CD4-positive, alpha-beta T cell (primary cell): Measurements from ENCODE around the gene GPATCH2L. TPM values are rescaled to one million over a fixed set of nuclear protein-coding genes. Genes with fewer than 3 reads are reported as not detected.

Experiments
- ATAC-seq: fragments of 200-7000 bp; cut with Tn5 transposase; one replicate; pipeline ENCODE4 v1.10.0; 2022; ENCODE audit warnings: mild to moderate bottlenecking; ENCODE audit not compliant: poor library complexity
- CTCF ChIA-PET: fragments of 350-600 bp; sonication (Branson Sonifier 250); formaldehyde crosslinking; loops from one replicate; lab custom pipeline; 2021; ENCODE audit warnings: antibody characterized with exemption, inconsistent platforms; lab: Charles Lee
- POLR2A ChIA-PET: fragments of 350-600 bp; sonication (Branson Sonifier 250); formaldehyde crosslinking; loops from one replicate; lab custom pipeline; 2021; ENCODE audit warnings: antibody characterized with exemption, inconsistent platforms; lab: Charles Lee
- DNase-seq, 14 experiments: peaks; one replicate each; pipeline ENCODE4 v3.0.0-alpha.2; 2013 to 2020; ENCODE audit warnings: mixed read lengths in 2 of 14
- H3K27ac ChIP-seq, 2 donors: one replicate each; pipeline versions ENCODE4 v1.5.1 to v1.7.0; 2013; ENCODE audit warnings: low read length in 2 of 2, low read depth in 1 of 2, mild to moderate bottlenecking in 1 of 2
- H3K27me3 ChIP-seq, 2 experiments: 1 replicate in 1 of 2; 2 replicates in 1 of 2; pipeline versions ENCODE4 v1.6.1 to v1.7.0; 2013; ENCODE audit warnings: low read length in 2 of 2, control low read depth in 1 of 2, mild to moderate bottlenecking in 1 of 2, moderate library complexity in 1 of 2; ENCODE audit not compliant: insufficient read depth in 2 of 2, control insufficient read depth in 1 of 2
- H3K36me3 ChIP-seq: one replicate; pipeline ENCODE4 v1.6.1; 2013; ENCODE audit warnings: low read length, control low read depth; ENCODE audit not compliant: insufficient read depth
- H3K4me1 ChIP-seq: one replicate; pipeline ENCODE4 v1.6.1; 2013; ENCODE audit warnings: low read length, control low read depth; ENCODE audit not compliant: insufficient read depth
- H3K4me3 ChIP-seq: one replicate; pipeline ENCODE4 v1.5.1; 2013; ENCODE audit warnings: mild to moderate bottlenecking, low read length, moderate library complexity
- H3K9me3 ChIP-seq, 2 experiments: 1 replicate in 1 of 2; 2 replicates in 1 of 2; pipeline versions ENCODE4 v1.6.1 to v1.7.0; 2013; ENCODE audit warnings: low read length in 2 of 2, mild to moderate bottlenecking in 2 of 2, control low read depth in 1 of 2, moderate library complexity in 1 of 2; ENCODE audit not compliant: control insufficient read depth in 1 of 2, insufficient read depth in 1 of 2
- H3K27ac Mint-ChIP-seq: one replicate; pipeline ENCODE4 v1.8.0; 2020; ENCODE audit warnings: mixed read lengths
- H3K27me3 Mint-ChIP-seq: one replicate; pipeline ENCODE4 v1.8.0; 2021; ENCODE audit warnings: mixed read lengths
- H3K36me3 Mint-ChIP-seq: one replicate; pipeline ENCODE4 v1.8.0; 2021; ENCODE audit warnings: low read depth, mixed read lengths
- H3K4me1 Mint-ChIP-seq: one replicate; pipeline ENCODE4 v1.8.0; 2021; ENCODE audit warnings: low read depth, mixed read lengths
- H3K4me3 Mint-ChIP-seq: one replicate; pipeline ENCODE4 v1.8.0; 2020; ENCODE audit warnings: mild to moderate bottlenecking, mixed read lengths
- H3K9me3 Mint-ChIP-seq: one replicate; pipeline ENCODE4 v1.8.0; 2020; ENCODE audit warnings: mixed read lengths
- intact Hi-C, 2 experiments: fragments of 100-400 bp; cut with DNase I in 1 of 2; cut with micrococcal nuclease in 1 of 2; formaldehyde crosslinking; loops; one replicate each; pipeline versions ENCODE4 v1.15.1 to v1.9.0; 2023 to 2025; cut with DNase I, micrococcal nuclease
- total RNA-seq, 174 experiments: library from RNA in 2 of 174; stranded (reverse) in 2 of 174; gene quantifications; one replicate each; pipeline ENCODE4 v1.2.3 and lab custom pipeline; 2021 to 2026
- TF ChIP-seq, protein P1 (sequence below): fragments of 200-600 bp; IDR thresholded peaks from one replicate; pipeline ENCODE4 v1.8.0; 2022; ENCODE audit warnings: antibody characterized with exemption, mild to moderate bottlenecking

GPATCH2L gene
- total RNA-seq, 2 experiments from 2014 or later, result 56.0 to 61.5 TPM

DNA sequence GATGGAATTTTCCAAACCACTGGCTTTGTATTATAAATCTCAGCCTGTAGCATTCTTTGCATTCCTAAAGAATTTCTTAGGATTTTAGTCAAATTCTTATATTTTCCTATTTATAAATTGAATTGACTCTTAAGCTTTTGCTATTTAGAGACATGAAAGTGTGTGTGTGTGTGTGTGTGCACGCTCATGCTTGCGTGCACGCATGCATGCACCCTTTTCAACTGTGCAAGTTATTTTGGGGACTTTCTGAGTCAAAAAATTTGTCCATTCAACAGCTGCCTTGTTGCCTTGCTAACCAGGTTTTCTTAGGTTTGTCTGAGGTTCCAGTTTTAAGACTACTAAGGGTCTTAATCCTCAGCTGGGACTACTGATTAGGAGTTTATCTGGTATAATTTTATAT is 42.6 kb downstream of the GPATCH2L start:
- Histone ChIP-seq H3K4me3 (no peak overlapping the region), H3K27me3 (no peaks in the 10 kb centered on the region), H3K9me3 (no peaks in the 10 kb centered on the region), H3K4me1 (no peaks in the 10 kb centered on the region), H3K36me3 (peaks cover 85% of the 10 kb centered on the region), H3K27ac (no peak overlapping the region)
- Mint-ChIP-seq H3K27ac (no peak overlapping the region), H3K27me3 (no peaks in the 10 kb centered on the region), H3K36me3 (peaks cover 88% of the 10 kb centered on the region), H3K4me1 (peaks cover 5% of the 10 kb centered on the region), H3K4me3 (no peak overlapping the region), H3K9me3 (no peaks in the 10 kb centered on the region)
- intact Hi-C loops, result no loop called here
- ChIA-PET CTCF (no interaction called here), POLR2A (no interaction called here)
- ATAC-seq, result no peak
- TF ChIP-seq, protein P1, sequence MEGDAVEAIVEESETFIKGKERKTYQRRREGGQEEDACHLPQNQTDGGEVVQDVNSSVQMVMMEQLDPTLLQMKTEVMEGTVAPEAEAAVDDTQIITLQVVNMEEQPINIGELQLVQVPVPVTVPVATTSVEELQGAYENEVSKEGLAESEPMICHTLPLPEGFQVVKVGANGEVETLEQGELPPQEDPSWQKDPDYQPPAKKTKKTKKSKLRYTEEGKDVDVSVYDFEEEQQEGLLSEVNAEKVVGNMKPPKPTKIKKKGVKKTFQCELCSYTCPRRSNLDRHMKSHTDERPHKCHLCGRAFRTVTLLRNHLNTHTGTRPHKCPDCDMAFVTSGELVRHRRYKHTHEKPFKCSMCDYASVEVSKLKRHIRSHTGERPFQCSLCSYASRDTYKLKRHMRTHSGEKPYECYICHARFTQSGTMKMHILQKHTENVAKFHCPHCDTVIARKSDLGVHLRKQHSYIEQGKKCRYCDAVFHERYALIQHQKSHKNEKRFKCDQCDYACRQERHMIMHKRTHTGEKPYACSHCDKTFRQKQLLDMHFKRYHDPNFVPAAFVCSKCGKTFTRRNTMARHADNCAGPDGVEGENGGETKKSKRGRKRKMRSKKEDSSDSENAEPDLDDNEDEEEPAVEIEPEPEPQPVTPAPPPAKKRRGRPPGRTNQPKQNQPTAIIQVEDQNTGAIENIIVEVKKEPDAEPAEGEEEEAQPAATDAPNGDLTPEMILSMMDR, result no peak
- DNase-seq, result no peak

DNA sequence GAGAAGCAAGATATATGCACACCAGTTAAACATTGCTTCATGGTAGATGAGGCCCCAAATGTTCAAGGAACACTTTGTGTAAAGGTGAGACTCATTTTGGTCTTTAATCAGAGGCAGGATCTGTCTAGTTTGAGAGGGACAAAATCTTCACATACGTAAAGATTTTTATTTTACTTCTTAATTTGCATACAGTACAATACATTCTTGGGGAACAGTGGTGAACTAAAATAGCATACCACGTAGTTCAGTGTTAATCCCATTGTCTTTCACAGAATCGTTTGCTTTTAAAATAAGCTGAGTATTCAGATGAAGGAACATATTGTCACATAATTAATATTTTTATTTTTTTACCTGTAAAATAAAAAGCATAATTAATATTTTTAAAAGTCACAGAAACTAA is 43.3 kb downstream of the GPATCH2L start:
- intact Hi-C loops, result no loop called here
- no peaks in the 10 kb centered on the region for H3K27me3 Mint-ChIP-seq
- H3K4me1 Mint-ChIP-seq, result peaks cover 1% of the 10 kb centered on the region
- Histone ChIP-seq H3K4me3 (no peak overlapping the region), H3K36me3 (peaks cover 90% of the 10 kb centered on the region), H3K27ac (no peak overlapping the region), H3K27me3 (no peaks in the 10 kb centered on the region), H3K9me3 (no peaks in the 10 kb centered on the region), H3K4me1 (no peaks in the 10 kb centered on the region)
- H3K36me3 Mint-ChIP-seq, result peaks cover 88% of the 10 kb centered on the region
- ChIA-PET POLR2A (no interaction called here), CTCF (no interaction called here)
- no peak for DNase-seq
- H3K27ac Mint-ChIP-seq, result no peak overlapping the region
- TF ChIP-seq, protein P1, result no peak
- no peak for ATAC-seq
- no peak overlapping the region for H3K4me3 Mint-ChIP-seq
- no peaks in the 10 kb centered on the region for H3K9me3 Mint-ChIP-seq

DNA sequence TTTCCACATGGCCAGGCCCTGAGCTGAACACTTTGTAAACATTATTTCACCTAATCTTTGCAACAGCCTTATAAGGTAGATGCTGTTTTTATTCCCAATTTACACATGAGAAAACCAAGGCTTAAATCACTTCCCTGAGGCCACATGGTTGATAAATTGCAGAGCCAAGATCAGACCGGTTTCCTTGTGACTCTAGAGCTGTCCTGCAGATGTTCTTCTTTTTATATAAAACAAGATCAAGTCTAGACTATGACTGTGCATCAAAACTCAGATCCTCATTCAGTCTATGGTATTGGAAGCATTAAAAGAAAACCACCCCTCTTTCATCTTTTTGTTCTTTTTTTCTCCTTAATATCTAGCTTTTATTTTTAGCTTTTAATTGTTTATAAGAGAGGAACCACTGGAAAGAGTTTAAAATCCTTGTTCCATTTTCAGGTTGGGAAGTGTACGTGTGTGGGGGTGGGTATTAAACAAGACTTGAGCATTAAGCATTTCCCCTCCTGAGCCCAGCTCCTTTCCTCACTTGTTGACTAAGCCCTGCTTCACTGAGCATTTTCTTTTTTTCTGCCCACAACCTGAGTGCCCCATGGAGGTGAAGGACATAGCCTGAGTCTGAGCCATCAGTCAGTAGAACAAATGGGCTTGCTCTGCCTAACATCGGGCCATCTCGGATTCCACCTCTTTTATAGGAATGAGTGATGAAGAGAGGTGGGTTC is 45.4 kb downstream of the GPATCH2L start:
- CTCF ChIA-PET, result no interaction called here

More for the DNA sequence above, 45.4 kb downstream of the GPATCH2L start:
- TF ChIP-seq, protein P1, result no peak
- ATAC-seq (no peak), DNase-seq (no peak)
- Histone ChIP-seq H3K36me3 (peaks cover 89% of the 10 kb centered on the region), H3K9me3 (no peaks in the 10 kb centered on the region), H3K4me1 (no peaks in the 10 kb centered on the region), H3K4me3 (no peak overlapping the region), H3K27ac (no peak overlapping the region), H3K27me3 (no peaks in the 10 kb centered on the region)
- Mint-ChIP-seq H3K27ac (no peak overlapping the region), H3K4me1 (no peaks in the 10 kb centered on the region), H3K27me3 (no peaks in the 10 kb centered on the region), H3K4me3 (no peak overlapping the region), H3K36me3 (peaks cover 92% of the 10 kb centered on the region), H3K9me3 (no peaks in the 10 kb centered on the region)
- intact Hi-C loops, result no loop called here
- POLR2A ChIA-PET, result no interaction called here
